MCF 10A (cell line): ENCODE measurements around the gene VAX1. TPM values are rescaled to one million over a fixed set of nuclear protein-coding genes. Genes with fewer than 3 reads are reported as not detected.

Experiments used
- BruUV-seq: library from RNA; stranded (reverse); fragments of 400-500 nt; replicated peaks from 2 replicates; lab custom pipeline; 2021; lab: Mats Ljungman, UMichigan
- CTCF ChIA-PET: fragments of 300-600 bp; sonication (Branson Sonifier 250); formaldehyde crosslinking; extraction: SDS; loops from one replicate; lab custom pipeline; 2021; ENCODE audit warnings: antibody characterized with exemption, inconsistent platforms; lab: Yijun Ruan, JAX
- POLR2A ChIA-PET: fragments of 300-600, 350-650 bp; sonication (Branson Sonifier 250); formaldehyde crosslinking; extraction: SDS; loops from one replicate; lab custom pipeline; 2020; ENCODE audit warnings: antibody characterized with exemption, inconsistent platforms; lab: Yijun Ruan, JAX
- DNase-seq: peaks from one replicate; pipeline ENCODE4 v3.0.0-alpha.2; 2018; ENCODE audit not compliant: unreplicated experiment
- H3K27ac Mint-ChIP-seq: one replicate; pipeline ENCODE4 v1.8.0; 2022; ENCODE audit warnings: mild to moderate bottlenecking, low read depth, mixed read lengths; ENCODE audit not compliant: unreplicated experiment
- H3K27me3 Mint-ChIP-seq: one replicate; pipeline ENCODE4 v1.8.0; 2022; ENCODE audit warnings: mixed read lengths; ENCODE audit not compliant: insufficient read depth, unreplicated experiment
- H3K36me3 Mint-ChIP-seq: one replicate; pipeline ENCODE4 v1.8.0; 2022; ENCODE audit warnings: mild to moderate bottlenecking, moderate library complexity, mixed read lengths; ENCODE audit not compliant: insufficient read depth, unreplicated experiment
- H3K4me1 Mint-ChIP-seq: one replicate; pipeline ENCODE4 v1.8.0; 2022; ENCODE audit warnings: mixed read lengths; ENCODE audit not compliant: insufficient read depth, unreplicated experiment
- H3K4me3 Mint-ChIP-seq: one replicate; pipeline ENCODE4 v1.8.0; 2022; ENCODE audit warnings: mild to moderate bottlenecking, moderate library complexity, mixed read lengths; ENCODE audit not compliant: unreplicated experiment
- H3K9me3 Mint-ChIP-seq: one replicate; pipeline ENCODE4 v1.8.0; 2022; ENCODE audit warnings: mixed read lengths; ENCODE audit not compliant: unreplicated experiment
- CTCF ChIP-seq: fragments of 200-600 bp; IDR thresholded peaks from one replicate; pipeline ENCODE4 v1.8.0; 2022; ENCODE audit warnings: antibody characterized with exemption, mild to moderate bottlenecking; ENCODE audit not compliant: unreplicated experiment
- intact Hi-C: fragments of 100-400 bp; cut with micrococcal nuclease; formaldehyde crosslinking; loops from 2 replicates; pipeline ENCODE4 v1.14.1; 2022
- total RNA-seq: library from RNA; stranded (reverse); gene quantifications from 2 replicates; pipeline ENCODE4 v1.2.3, GENCODE V29; 2022

VAX1 gene
- total RNA-seq, 1 experiment from 2014 or later = not detected

GRCh38 chr10:117166418-117167345 lies 28.6 kb upstream of the VAX1 start:
- Mint-ChIP-seq H3K4me3 (no peak overlapping the region), H3K36me3 (no peaks in the 10 kb centered on the region), H3K27ac (no peak overlapping the region), H3K4me1 (no peaks in the 10 kb centered on the region), H3K9me3 (no peaks in the 10 kb centered on the region), H3K27me3 (peaks cover 33% of the 10 kb centered on the region)
- intact Hi-C loops = loop anchor here (2.0 to 5.0 kb wide), 3 partner anchors 54 to 220 kb away; no protein-coding TSS in a partner anchor
- BruUV-seq = no TSS peak
- TF ChIP-seq CTCF = no peak
- CTCF ChIA-PET = interaction anchor here (0.6 to 18.6 kb wide), 38 partner anchors 9 to 510 kb away, joined by 3 to 578 read pairs (median 4); partner anchors contain the start of gene ENO4
- DNase-seq = peak; percentile 63
- POLR2A ChIA-PET = interaction anchor here (0.9 to 1.8 kb wide), 5 partner anchors 278 to 370 kb away, joined by 3 to 7 read pairs (median 4); partner anchors contain the start of gene ENO4

GRCh38 chr10:117165538-117166417 lies 27.7 kb upstream of the VAX1 start:
- Mint-ChIP-seq H3K4me3 (no peak overlapping the region), H3K36me3 (no peaks in the 10 kb centered on the region), H3K27ac (no peak overlapping the region), H3K9me3 (no peaks in the 10 kb centered on the region), H3K4me1 (peaks cover 6% of the 10 kb centered on the region), H3K27me3 (peaks cover 33% of the 10 kb centered on the region)
- TF ChIP-seq CTCF = peak; percentile 63
- POLR2A ChIA-PET = interaction anchor here (0.9 to 1.2 kb wide), 2 partner anchors 317 to 369 kb away, joined by 3 to 7 read pairs; partner anchors contain the start of gene ENO4
- CTCF ChIA-PET = interaction anchor here (0.6 to 18.6 kb wide), 22 partner anchors 9 to 661 kb away, joined by 3 to 578 read pairs (median 5); no protein-coding TSS in a partner anchor
- DNase-seq = no peak
- no TSS peak for BruUV-seq
- intact Hi-C loops = loop anchor here (2.0 to 5.0 kb wide), 3 partner anchors 53 to 219 kb away; no protein-coding TSS in a partner anchor

GRCh38 chr10:117164592-117165537 lies 26.8 kb upstream of the VAX1 start:
- TF ChIP-seq CTCF = no peak
- DNase-seq = no peak
- POLR2A ChIA-PET = interaction anchor here (1.2 kb wide), 1 partner anchor 316 kb away, joined by 3 read pairs; the partner anchor contains the start of gene ENO4
- CTCF ChIA-PET = interaction anchor here (0.6 to 18.6 kb wide), 8 partner anchors 10 to 660 kb away, joined by 3 to 578 read pairs (median 6); no protein-coding TSS in a partner anchor
- BruUV-seq = no TSS peak
- Mint-ChIP-seq H3K9me3 (no peaks in the 10 kb centered on the region), H3K27me3 (peaks cover 39% of the 10 kb centered on the region), H3K4me1 (peaks cover 6% of the 10 kb centered on the region), H3K4me3 (no peak overlapping the region), H3K36me3 (no peaks in the 10 kb centered on the region), H3K27ac (no peak overlapping the region)
- intact Hi-C loops = loop anchor here (5.0 kb wide), 2 partner anchors 53 to 163 kb away; no protein-coding TSS in a partner anchor
